Cerebellar nuclear complex (tissue), 1 donor: ENCODE data around the gene AUTS2.
A peak's percentile ranks its signal among the peaks of the same experiment; 100 is the strongest.

Experiments
- DNase-seq, 2 experiments: peaks; one replicate each; lab custom pipeline; 2025; lab: John Stamatoyannopoulos, UW

The AUTS2 gene

DNA sequence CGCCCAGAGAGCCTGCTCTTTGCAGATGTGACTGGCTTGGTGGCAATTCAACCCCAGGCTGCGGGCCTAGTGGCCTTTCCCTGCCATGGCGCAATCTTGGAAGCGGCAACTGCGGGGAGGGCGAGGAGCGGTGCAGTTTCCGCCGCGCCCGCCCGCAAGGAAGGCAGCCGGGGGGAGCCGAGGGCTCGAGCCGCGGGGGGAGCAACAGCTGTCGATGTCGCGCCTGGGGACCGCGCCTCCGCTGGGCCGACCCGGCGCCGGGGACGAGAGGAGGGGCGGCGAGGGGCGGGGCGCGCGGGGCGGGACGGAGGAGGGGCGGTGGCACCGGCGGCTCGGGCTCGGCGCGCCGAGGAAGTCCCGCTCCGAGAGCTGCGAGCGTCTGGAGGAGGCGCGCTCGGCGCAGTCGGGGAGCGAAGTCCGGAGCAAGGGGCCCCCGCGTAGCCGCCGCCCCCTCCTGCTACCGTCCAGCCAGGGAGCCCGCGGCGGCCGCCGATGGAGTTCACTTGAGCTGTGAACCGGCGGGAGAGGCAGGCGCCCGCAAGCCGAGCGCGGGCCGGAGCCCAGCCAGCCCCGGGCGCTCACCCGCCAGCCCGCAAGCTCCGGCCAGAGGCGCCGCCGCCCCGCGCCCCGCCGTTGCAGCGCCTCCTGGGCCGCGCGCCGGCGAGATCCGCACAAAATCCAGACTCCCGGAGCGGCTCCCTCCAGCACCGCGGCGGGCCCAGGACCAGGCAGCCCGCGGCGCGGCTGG, 1095.6 kb downstream of the AUTS2 start:
- no peak for DNase-seq

GRCh38 chr7:70694434-70694970, 1096.2 kb downstream of the AUTS2 start:
- no peak for DNase-seq

- DNase-seq = no peak
Measured at GRCh38 chr7:70694971-70695794, 1096.9 kb downstream of the AUTS2 start.

GRCh38 chr7:70695795-70696083, 1097.5 kb downstream of the AUTS2 start:
- no peak for DNase-seq

DNA sequence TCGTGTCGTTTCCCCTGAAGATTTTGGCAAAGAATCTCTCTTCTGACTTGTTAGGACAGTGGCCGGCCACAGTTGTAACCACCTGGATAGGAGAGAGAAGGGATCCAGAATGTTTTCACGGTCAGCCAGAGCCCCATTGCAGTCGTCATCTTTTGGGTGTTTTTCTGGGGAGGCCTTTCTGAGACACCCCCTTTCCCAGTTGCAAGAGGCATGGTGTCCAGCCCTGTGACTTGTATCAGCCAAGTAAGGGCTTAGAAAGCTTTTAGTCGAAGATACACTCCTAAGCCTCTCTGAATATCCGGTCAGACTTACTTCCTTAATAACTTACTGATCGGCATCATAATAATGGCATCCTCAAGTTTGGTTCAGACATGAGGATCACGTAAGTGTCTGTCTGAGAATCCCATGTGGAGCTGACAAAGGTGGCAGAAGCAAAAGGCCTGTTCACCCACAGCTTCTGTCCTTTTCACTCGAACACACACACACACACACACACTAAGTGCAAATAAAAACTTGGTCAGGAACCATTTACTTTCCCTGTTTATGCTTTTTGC, 1098.0 kb downstream of the AUTS2 start:
- no peak for DNase-seq

DNA sequence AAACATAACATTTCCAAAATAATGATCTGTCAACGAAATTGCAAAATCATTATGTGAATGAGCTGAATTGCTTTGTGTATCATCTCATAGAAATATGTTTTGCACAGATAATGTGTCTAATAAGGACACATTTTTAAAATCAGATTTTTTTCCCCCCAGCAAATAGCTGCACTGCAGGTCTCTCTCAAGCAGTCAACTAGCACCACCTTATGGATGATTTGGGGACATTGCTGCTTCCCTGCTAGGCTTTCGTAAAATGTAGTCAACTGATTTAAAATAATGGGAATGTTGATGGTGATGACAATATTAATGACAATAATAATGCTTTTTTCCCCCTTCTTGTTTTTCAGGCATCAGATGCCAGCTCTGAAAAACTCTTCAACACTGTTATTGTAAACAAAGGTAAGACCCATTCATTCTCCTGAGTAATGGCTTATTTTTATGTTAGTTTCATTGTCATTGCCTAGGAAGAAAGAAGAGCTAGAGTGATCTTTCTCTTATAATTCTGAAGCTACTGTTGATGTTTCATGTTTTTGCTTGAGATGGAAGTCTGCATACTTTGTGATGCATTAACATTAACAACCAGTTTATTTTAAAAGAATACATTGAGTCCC, 1100.1 kb downstream of the AUTS2 start:
- peak in 1 of 2 experiments; percentile 39 for DNase-seq

- no peak for DNase-seq
Measured at GRCh38 chr7:70699271-70699670, 1101.0 kb downstream of the AUTS2 start.

- no peak for DNase-seq
Measured at GRCh38 chr7:70700055-70700940, 1102.0 kb downstream of the AUTS2 start.

DNA sequence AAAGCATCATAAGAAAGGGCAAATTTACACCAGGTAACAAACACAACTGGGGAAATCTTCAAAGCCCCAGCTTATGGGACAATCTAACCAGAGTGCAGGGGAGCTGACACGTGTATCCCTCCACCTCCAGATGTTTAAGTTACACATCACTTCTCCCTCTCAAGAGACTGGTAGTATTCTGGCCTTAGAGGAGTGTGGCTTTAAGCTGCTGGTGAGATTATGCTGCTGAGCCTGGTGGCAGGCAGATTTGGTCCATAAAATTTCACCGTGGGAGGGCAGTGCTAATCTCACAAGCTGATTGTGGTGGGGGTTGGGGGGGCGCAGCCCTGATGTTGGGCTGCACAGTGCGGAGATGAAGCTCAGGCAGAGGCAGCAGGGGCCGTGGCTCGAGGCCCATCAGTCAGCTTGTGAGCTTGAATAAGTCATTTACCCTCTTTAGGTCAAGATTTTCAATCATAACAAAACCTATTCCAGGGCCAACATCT, 1102.7 kb downstream of the AUTS2 start:
- DNase-seq = no peak

GRCh38 chr7:70701477-70701876, 1103.2 kb downstream of the AUTS2 start:
- DNase-seq = no peak

DNA sequence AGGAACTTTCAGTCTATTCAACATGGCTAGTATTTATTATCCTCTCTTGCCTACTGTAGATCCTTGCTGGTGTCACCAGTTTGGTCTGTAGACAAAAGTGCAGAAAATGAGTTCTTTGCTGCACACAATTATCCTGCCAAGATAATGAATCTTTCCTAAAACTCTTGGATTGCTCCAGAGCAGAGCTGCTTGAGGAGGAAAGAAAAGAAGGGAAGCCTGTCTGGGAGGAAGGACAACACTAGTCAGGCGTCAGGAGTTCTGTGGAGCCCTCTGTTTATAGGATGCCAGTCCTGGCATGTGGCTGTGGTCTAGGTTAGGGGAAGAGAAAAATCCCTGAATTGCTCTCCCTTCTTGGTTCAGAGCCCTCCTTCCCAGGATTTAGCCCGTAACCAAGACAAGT, 1103.7 kb downstream of the AUTS2 start:
- no peak for DNase-seq

DNA sequence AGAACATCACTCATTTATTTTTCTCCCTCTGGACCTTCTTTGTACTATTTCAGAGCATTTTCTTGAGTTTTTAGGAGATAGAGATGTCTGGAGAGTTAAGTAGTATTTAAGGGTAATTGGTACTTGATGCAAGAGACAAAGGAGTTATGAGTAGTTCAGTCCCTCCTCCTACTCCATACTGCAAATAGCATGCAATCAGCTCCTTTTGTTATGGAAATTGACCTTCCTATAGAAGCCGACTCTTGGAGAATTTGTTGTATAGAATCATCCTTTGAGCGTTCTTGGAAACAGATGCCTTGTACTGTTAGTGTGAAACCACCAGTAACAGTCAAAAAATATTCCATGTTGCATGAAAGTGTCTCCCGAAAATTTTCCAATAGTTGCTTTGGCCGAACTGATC, 1105.5 kb downstream of the AUTS2 start:
- no peak for DNase-seq

DNA sequence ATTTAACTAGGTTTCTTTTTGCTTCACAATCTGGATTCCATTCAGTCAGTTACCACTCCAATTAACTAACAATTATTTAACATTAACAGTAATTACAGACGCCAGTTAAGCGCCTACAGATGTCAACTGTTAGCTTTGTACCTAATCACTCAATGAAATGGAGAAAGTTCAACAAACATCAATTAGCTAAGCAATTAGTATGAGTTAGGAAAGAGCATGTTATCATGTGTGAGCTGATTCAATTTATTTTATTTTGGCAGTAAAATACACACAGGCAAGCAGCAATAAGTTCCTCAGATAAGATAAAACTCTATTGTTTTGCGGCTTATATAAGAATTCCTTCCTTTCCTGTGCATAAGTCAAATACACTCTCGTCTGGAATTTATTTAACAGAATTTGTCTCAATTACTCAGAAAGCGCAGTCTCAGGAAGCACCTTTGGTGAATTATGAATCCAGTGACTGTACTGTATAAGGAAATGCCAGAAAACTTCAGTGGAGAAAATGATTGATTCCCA, 1106.6 kb downstream of the AUTS2 start:
- DNase-seq = no peak

- DNase-seq = no peak
Measured at GRCh38 chr7:70706204-70706603, 1107.9 kb downstream of the AUTS2 start.

DNA sequence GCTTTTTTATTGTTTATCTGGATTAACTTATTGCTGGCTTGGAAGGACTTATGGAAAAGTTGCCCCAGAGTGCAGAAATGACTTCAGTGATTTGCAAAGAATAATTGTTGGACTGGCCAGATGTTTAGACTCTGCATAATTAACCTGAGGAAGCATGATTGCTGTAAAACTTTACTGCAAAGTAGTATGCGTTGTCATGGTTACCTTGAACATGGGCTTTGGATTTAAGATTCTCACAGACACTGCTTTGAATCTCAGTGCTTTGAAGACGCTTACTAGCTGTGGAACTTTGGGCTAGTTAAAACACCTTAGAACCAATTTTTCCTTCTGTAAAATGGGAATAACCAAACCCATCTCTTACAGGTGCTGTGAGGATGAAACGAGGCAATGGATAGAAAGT, 1108.4 kb downstream of the AUTS2 start:
- DNase-seq = no peak

- no peak for DNase-seq
Measured at GRCh38 chr7:70707823-70708243, 1109.6 kb downstream of the AUTS2 start.

- DNase-seq = no peak
Measured at GRCh38 chr7:70710011-70710480, 1111.8 kb downstream of the AUTS2 start.

GRCh38 chr7:70710651-70711050, 1112.4 kb downstream of the AUTS2 start:
- no peak for DNase-seq

- DNase-seq = no peak
Measured at GRCh38 chr7:70711452-70711851, 1113.2 kb downstream of the AUTS2 start.

- no peak for DNase-seq
Measured at GRCh38 chr7:70712942-70713341, 1114.7 kb downstream of the AUTS2 start.

- no peak for DNase-seq
Measured at GRCh38 chr7:70714506-70715038, 1116.3 kb downstream of the AUTS2 start.
